Prostate gland (tissue), 2 donors: ENCODE data around the gene FOXO4. TPM values are rescaled to one million over a fixed set of nuclear protein-coding genes. Genes with fewer than 3 reads are reported as not detected.
A peak's percentile ranks its signal among the peaks of the same experiment; 100 is the strongest.

Experiments
- DNase-seq: peaks from one replicate; pipeline ENCODE4 v3.0.0-alpha.2; 2019; ENCODE audit warnings: low spot score
- H3K27ac ChIP-seq, 2 donors: fragments of 200-600 bp; sonication (generic); 2 replicates each; pipeline ENCODE4 v1.5.1; 2017 to 2019
- H3K27me3 ChIP-seq: fragments of 200-600 bp; sonication (generic); replicated peaks from 2 replicates; pipeline ENCODE4 v1.5.1; 2019; ENCODE audit not compliant: insufficient read depth
- H3K36me3 ChIP-seq, 2 donors: fragments of 200-600 bp; sonication (generic); 1 replicate in 1 of 2; 2 replicates in 1 of 2; pipeline versions ENCODE4 v1.5.1 to v1.8.1; 2017 to 2019
- H3K4me1 ChIP-seq: fragments of 200-600 bp; sonication (generic); replicated peaks from 2 replicates; pipeline ENCODE4 v1.5.1; 2019
- H3K4me3 ChIP-seq, 2 donors: fragments of 200-600 bp; sonication (generic); 2 replicates each; pipeline ENCODE4 v1.5.1; 2017 to 2019
- H3K9me3 ChIP-seq: fragments of 200-600 bp; sonication (generic); 2 replicates; pipeline ENCODE4 v1.5.1; 2017
- POLR2A ChIP-seq: fragments of 450-650 bp; IDR thresholded peaks from one replicate; pipeline ENCODE4 v1.6.1; 2016; ENCODE audit warnings: antibody characterized with exemption, mild to moderate bottlenecking
- POLR2AphosphoS5 ChIP-seq: sonication (generic); formaldehyde crosslinking; IDR thresholded peaks from one replicate; pipeline ENCODE4 v1.6.1; 2017; ENCODE audit warnings: antibody characterized with exemption
- WGBS: methylation state at CpG from one replicate; pipeline ENCODE4 v1.1.5; 2018; 5-methylcytosine and 5-hydroxymethylcytosine counted together
- intact Hi-C: fragments of 100-400 bp; cut with DNase I; formaldehyde crosslinking; loops from one replicate; pipeline ENCODE4 v1.14.2; 2022
- total RNA-seq, 2 donors: library from RNA; depleted of rRNA; stranded (reverse); fragments of >200 nt; gene quantifications; one replicate each; pipeline ENCODE4 v1.1.0, GENCODE V29; 2016
- TF ChIP-seq, protein P1 (sequence below), 4 experiments: fragments of 200-600 bp in 2 of 4; fragments of 450-650 bp in 2 of 4; sonication (generic) in 2 of 4; IDR thresholded peaks; 1 replicate in 3 of 4; 2 replicates in 1 of 4; pipeline ENCODE4 v1.5.1; 2016 to 2019; ENCODE audit warnings: antibody characterized with exemption in 4 of 4, mild to moderate bottlenecking in 2 of 4, moderate library complexity in 2 of 4

Gene FOXO4
- total RNA-seq, 2 donors from 2014 or later = 40.4 to 74.0 TPM

DNA sequence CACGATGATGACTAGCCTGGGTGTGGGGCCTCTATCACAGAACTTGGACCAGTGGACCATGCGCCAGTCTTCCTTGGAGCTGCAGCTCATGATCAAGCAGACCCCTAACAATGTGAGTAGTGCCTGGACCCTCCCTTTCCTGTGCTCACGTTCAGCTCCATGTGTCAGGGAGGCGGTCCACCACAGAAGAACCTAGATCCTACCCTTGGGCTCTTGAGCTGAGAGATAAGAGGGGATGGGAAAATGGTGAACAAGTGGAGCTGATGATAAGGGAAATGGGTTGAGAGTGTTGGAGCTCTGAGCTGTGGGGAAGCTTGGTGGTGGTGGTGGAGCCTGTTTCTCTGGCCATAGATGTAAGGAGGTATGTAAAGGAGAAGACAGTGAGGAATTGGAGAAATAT, 35.9 kb downstream of the FOXO4 start:
- no peak for DNase-seq
- TF ChIP-seq, protein P1, sequence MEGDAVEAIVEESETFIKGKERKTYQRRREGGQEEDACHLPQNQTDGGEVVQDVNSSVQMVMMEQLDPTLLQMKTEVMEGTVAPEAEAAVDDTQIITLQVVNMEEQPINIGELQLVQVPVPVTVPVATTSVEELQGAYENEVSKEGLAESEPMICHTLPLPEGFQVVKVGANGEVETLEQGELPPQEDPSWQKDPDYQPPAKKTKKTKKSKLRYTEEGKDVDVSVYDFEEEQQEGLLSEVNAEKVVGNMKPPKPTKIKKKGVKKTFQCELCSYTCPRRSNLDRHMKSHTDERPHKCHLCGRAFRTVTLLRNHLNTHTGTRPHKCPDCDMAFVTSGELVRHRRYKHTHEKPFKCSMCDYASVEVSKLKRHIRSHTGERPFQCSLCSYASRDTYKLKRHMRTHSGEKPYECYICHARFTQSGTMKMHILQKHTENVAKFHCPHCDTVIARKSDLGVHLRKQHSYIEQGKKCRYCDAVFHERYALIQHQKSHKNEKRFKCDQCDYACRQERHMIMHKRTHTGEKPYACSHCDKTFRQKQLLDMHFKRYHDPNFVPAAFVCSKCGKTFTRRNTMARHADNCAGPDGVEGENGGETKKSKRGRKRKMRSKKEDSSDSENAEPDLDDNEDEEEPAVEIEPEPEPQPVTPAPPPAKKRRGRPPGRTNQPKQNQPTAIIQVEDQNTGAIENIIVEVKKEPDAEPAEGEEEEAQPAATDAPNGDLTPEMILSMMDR (IDR thresholded peaks at IDR 0.05) = no peak
- TF ChIP-seq POLR2A (no peak), POLR2AphosphoS5 (no peak)
- 67% methylated on average over 2 of the region's 4 CpGs for WGBS
- Histone ChIP-seq H3K9me3 (no peaks in the 10 kb centered on the region), H3K36me3 (no peaks in the 10 kb centered on the region), H3K27ac (no peak overlapping the region), H3K4me3 (no peak overlapping the region), H3K27me3 (no peaks in the 10 kb centered on the region), H3K4me1 (no peaks in the 10 kb centered on the region)
- intact Hi-C loops = no loop called here

DNA sequence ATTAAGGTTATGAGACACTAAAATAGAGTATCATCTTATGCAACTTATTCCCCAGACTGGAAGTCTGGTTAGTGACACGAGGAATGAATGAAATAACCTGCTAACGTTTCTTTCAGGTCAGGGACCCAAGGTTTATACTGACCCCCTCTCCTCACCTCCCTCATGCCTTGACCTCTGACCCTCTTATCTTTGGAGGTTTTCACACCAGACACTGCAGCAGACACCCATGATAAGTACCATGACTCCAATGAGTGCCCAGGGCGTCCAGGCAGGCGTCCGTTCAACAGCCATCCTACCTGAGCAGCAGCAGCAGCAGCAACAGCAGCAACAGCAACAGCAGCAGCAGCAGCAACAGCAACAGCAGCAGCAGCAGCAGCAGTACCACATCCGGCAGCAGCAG, 44.8 kb downstream of the FOXO4 start:
- H3K4me3 ChIP-seq = no peak overlapping the region
- TF ChIP-seq, protein P1 (IDR thresholded peaks at IDR 0.05) = no peak
- no peak for TF ChIP-seq POLR2A
- no peak overlapping the region for H3K27ac ChIP-seq
- no peaks in the 10 kb centered on the region for H3K4me1 ChIP-seq
- no peaks in the 10 kb centered on the region for H3K27me3 ChIP-seq
- intact Hi-C loops = no loop called here
- H3K36me3 ChIP-seq = no peaks in the 10 kb centered on the region
- no peak for DNase-seq
- WGBS = 85% methylated on average over 3 of the region's 6 CpGs
- no peaks in the 10 kb centered on the region for H3K9me3 ChIP-seq

DNA sequence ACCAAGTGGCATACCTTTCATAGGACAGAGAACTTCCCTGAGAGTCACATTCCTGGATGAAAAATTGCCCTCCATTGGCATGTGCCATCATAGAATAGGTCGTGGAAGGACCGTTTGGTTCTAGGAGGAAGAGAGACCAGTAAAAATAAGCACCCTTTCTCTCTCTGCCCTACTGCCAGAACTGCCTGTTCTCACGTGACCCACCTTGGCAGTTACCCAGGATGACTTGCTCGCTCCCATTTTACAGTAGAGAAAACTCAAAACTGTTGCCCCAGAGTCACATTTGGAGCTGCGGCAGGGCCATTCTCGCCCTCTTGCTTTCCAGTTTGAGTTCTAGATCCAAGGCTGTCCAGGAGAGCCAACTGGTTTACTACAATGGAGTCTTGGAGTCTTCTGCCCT, 47.9 kb downstream of the FOXO4 start:
- no peak overlapping the region for H3K27ac ChIP-seq
- H3K9me3 ChIP-seq = no peaks in the 10 kb centered on the region
- no peaks in the 10 kb centered on the region for H3K27me3 ChIP-seq
- intact Hi-C loops = no loop called here
- 13% methylated on average over 6 of the region's 6 CpGs for whole genome bisulfite sequencing
- peak; percentile 26 for DNase-seq
- H3K36me3 ChIP-seq = no peaks in the 10 kb centered on the region
- no peak overlapping the region for H3K4me3 ChIP-seq
- TF ChIP-seq POLR2A (no peak), POLR2AphosphoS5 (peak; percentile 13)
- TF ChIP-seq, protein P1 (IDR thresholded peaks at IDR 0.05) = no peak
- H3K4me1 ChIP-seq = no peaks in the 10 kb centered on the region

DNA sequence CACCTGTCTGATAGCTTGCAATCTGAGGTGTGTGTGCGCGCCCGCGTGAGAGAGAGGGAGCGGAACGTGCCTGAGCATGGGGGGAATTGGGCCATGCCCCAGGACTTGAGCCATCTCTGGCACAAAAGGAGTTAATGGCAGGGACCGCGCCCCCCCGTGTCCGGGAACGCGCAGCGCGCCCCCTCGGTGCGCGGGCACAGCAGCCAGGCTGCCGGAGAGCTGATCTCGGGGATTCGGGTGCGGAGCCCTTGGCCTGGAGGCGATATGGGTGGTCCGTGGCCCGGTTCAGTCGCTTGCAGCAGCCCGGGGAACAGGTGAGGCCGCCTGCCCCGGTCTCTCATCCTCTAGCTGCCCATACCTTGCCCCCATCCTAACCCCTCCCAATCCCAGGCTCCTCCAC, 49.0 kb downstream of the FOXO4 start, which contains the start of gene NLGN3:
TSS of gene NLGN3 (plus strand) at position 191 of the 400 bp plus-strand sequence. CDS start 2,909 bp downstream, outside the sequence.
- intact Hi-C loops = loop anchor here (2.0 kb wide), 1 partner anchor 34 kb away; no protein-coding TSS in a partner anchor
- H3K4me3 ChIP-seq = peak within 1 kb of the TSS in 1 of 2 donors; percentile 5
- no peaks in the 10 kb centered on the region for H3K9me3 ChIP-seq
- under 1% methylated on average over 15 of the region's 28 CpGs for WGBS
- H3K27me3 ChIP-seq = no peaks in the 10 kb centered on the region
- TF ChIP-seq POLR2A (no peak), POLR2AphosphoS5 (no peak)
- TF ChIP-seq, protein P1 (IDR thresholded peaks at IDR 0.05) = no peak
- H3K36me3 ChIP-seq = no peaks in the 10 kb centered on the region
- H3K27ac ChIP-seq = no peak within 1 kb of the TSS
- no peak for DNase-seq
- H3K4me1 ChIP-seq = no peaks in the 10 kb centered on the region

DNA sequence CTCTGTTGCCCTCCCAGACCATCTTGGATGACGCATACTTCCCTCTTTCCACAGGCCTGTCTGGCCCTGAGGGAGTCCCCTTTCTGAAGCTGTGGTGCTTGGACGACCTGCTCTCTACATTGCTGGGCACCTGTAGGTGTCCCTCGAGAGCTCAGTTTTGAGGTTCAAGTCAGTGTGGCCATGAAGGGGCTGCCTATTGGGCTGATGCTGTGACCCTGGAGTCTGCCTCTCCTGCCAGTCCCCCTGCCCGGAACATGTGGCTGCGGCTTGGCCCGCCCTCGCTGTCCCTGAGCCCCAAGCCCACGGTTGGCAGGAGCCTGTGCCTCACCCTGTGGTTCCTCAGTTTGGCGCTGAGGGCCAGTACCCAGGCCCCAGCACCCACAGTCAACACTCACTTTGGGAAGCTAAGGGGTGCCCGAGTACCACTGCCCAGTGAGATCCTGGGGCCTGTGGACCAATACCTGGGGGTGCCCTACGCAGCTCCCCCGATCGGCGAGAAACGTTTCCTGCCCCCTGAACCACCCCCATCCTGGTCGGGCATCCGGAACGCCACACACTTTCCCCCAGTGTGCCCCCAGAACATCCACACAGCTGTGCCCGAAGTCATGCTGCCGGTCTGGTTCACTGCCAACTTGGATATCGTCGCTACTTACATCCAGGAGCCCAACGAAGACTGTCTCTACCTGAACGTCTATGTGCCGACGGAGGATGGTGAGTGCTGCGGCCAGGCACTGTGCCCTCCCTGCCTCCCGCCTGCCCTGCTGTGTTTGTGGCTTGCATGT, 52.0 kb downstream of the FOXO4 start:
- Histone ChIP-seq H3K9me3 (no peaks in the 10 kb centered on the region), H3K4me1 (no peaks in the 10 kb centered on the region), H3K27me3 (no peaks in the 10 kb centered on the region), H3K4me3 (no peak overlapping the region), H3K36me3 (no peaks in the 10 kb centered on the region), H3K27ac (no peak overlapping the region)
- 65% methylated on average over 16 of the region's 28 CpGs for WGBS
- intact Hi-C loops = no loop called here
- TF ChIP-seq, protein P1 (IDR thresholded peaks at IDR 0.05) = no peak
- TF ChIP-seq POLR2AphosphoS5 = no peak
- TF ChIP-seq POLR2A = no peak
- no peak for DNase-seq
